K562 (cell line): Measurements from ENCODE around the gene LRRC59.

Experiments
- BACH1 ChIP-seq: fragments of 200-800 bp; sonication (Bioruptor generic); IDR thresholded peaks from 2 replicates; pipeline ENCODE4 v1.6.1; 2016; ENCODE audit warnings: missing genetic modification characterization, missing compliant biosample characterization
- CHD1 ChIP-seq: fragments of 200-600 bp; sonication (generic); IDR thresholded peaks from one replicate; pipeline ENCODE4 v1.6.1; 2012; ENCODE audit warnings: mild to moderate bottlenecking, moderate library complexity, low read length, inconsistent platforms
- CTCF ChIP-seq, 3 experiments: IDR thresholded peaks in 2 of 3; conservative IDR thresholded peaks in 1 of 3; 2 replicates each; pipeline ENCODE4 v1.5.1; 2011 to 2012; ENCODE audit warnings: low read length in 3 of 3, mild to moderate bottlenecking in 3 of 3, control low read depth in 2 of 3, improper control_type of control experiment in 1 of 3, inconsistent platforms in 1 of 3, low read depth in 1 of 3, mixed read lengths in 1 of 3, moderate library complexity in 1 of 3; ENCODE audit not compliant: insufficient read depth in 2 of 3
- EP300 ChIP-seq: IDR thresholded peaks from 2 replicates; pipeline ENCODE4 v1.6.1; 2012; ENCODE audit warnings: low read length, improper control_type of control experiment
- JUN ChIP-seq, 2 experiments: sonication (generic) in 1 of 2; formaldehyde crosslinking in 1 of 2; IDR thresholded peaks; 2 replicates each; pipeline versions ENCODE4 v1.6.1 to v1.8.0; 2012 to 2022; ENCODE audit warnings: borderline replicate concordance in 2 of 2, mild to moderate bottlenecking in 2 of 2, improper control_type of control experiment in 1 of 2, low read depth in 1 of 2, low read length in 1 of 2, missing genetic modification reagents in 1 of 2
- MAX ChIP-seq: sonication (generic); formaldehyde crosslinking; IDR thresholded peaks from 2 replicates; pipeline ENCODE4 v1.9.0; 2022; ENCODE audit warnings: mild to moderate bottlenecking, missing genetic modification reagents
- MLX ChIP-seq, 2 experiments: fragments of 450-650 bp in 1 of 2; sonication (generic) in 1 of 2; formaldehyde crosslinking; conservative IDR thresholded peaks; 2 replicates each; pipeline versions ENCODE4 v1.4.0 to v1.8.1; 2020 to 2022; ENCODE audit warnings: mild to moderate bottlenecking in 1 of 2, missing genetic modification reagents in 1 of 2
- NONO ChIP-seq, 2 experiments: fragments of 200-400 bp in 1 of 2; fragments of 450-650 bp in 1 of 2; formaldehyde crosslinking in 1 of 2; IDR thresholded peaks; 2 replicates each; pipeline ENCODE4 v1.6.1; 2017; ENCODE audit warnings: low read depth in 2 of 2, mild to moderate bottlenecking in 2 of 2, moderate library complexity in 2 of 2, low read length in 1 of 2
- RAD51 ChIP-seq: fragments of 450-650 bp; IDR thresholded peaks from 2 replicates; pipeline ENCODE4 v1.7.1; 2016; ENCODE audit warnings: low read depth, mild to moderate bottlenecking, borderline replicate concordance
- RFX5 ChIP-seq: IDR thresholded peaks from 2 replicates; pipeline ENCODE4 v1.6.1; 2011; ENCODE audit warnings: low read depth, mild to moderate bottlenecking, improper control_type of control experiment, low read length
- STAG1 ChIP-seq: sonication (generic); formaldehyde crosslinking; IDR thresholded peaks from 2 replicates; pipeline ENCODE4 v1.5.0; 2020; ENCODE audit warnings: missing genetic modification reagents, borderline replicate concordance
- ZFP36 ChIP-seq: fragments of 150-350 bp; IDR thresholded peaks from 2 replicates; pipeline ENCODE4 v1.6.1; 2018; ENCODE audit warnings: low read length, low read depth; ENCODE audit not compliant: partially characterized antibody
- ZNF57 ChIP-seq: fragments of 450-650 bp; formaldehyde crosslinking; IDR thresholded peaks from 2 replicates; pipeline ENCODE4 v1.4.0; 2020; ENCODE audit warnings: mild to moderate bottlenecking, moderate library complexity

GRCh38 chr17:50440838-50441829, 43.8 kb upstream of the LRRC59 start:
- TF ChIP-seq MAX: no peak
- no peak for TF ChIP-seq BACH1
- TF ChIP-seq CTCF (IDR thresholded peaks at IDR 0.05 in 2 of 3, conservative IDR thresholded peaks at IDR 0.05 in 1 of 3; ENCODE audit: insufficient read depth in 2 of 3, low read depth in 1 of 3, low read length in 3 of 3): no peak
- TF ChIP-seq NONO (IDR thresholded peaks at IDR 0.05; ENCODE audit: low read depth in 2 of 2, low read length in 1 of 2): no peak
- no peak for TF ChIP-seq RAD51
- no peak for TF ChIP-seq RFX5
- TF ChIP-seq JUN (IDR thresholded peaks at IDR 0.05; ENCODE audit: borderline replicate concordance, low read depth, low read length): no peak
- TF ChIP-seq JUN (CRISPR knock-in tag; IDR thresholded peaks at IDR 0.05; ENCODE audit: borderline replicate concordance): no peak
- no peak for TF ChIP-seq STAG1 (CRISPR knock-in tag)
- no peak for TF ChIP-seq MLX (CRISPR knock-in tag; conservative IDR thresholded peaks at IDR 0.05)
- TF ChIP-seq ZNF57 (CRISPR knock-in tag): no peak
- TF ChIP-seq CHD1: no peak
- TF ChIP-seq ZFP36: no peak
- no peak for TF ChIP-seq EP300
